ENCODE results near the gene RBBP9.
"Not testable (repeated sequence)": the region's sequence is repeated elsewhere in the genome, so short reads cannot be mapped to it uniquely, and the experiment has no call there.

The RBBP9 gene

GRCh38 chr20:18496740-18497592 lies at the start of gene RBBP9:
Gene RBBP9, minus strand, starts transcription at chr20:18497225. Its CDS starts 58 bp downstream, at chr20:18497167.
- DNase-seq, result no peak

GRCh38 chr20:18545566-18545965 lies 48.5 kb upstream of the RBBP9 start:
- no peak for DNase-seq

GRCh38 chr20:18543932-18544331 lies 46.9 kb upstream of the RBBP9 start:
- peak; percentile 92 for DNase-seq

- DNase-seq, result no peak
Observed at GRCh38 chr20:18543216-18543615, 46.2 kb upstream of the RBBP9 start.

- DNase-seq, result no peak
Observed at GRCh38 chr20:18541741-18542140, 44.7 kb upstream of the RBBP9 start.

GRCh38 chr20:18537651-18538050 lies 40.6 kb upstream of the RBBP9 start:
- DNase-seq, result no peak

- DNase-seq, result no peak
Observed at GRCh38 chr20:18533978-18534644, 37.1 kb upstream of the RBBP9 start.

- DNase-seq, result no peak
Observed at GRCh38 chr20:18533491-18533890, 36.5 kb upstream of the RBBP9 start.

GRCh38 chr20:18532626-18533025 lies 35.6 kb upstream of the RBBP9 start:
- no peak for DNase-seq

- no peak for DNase-seq
Observed at GRCh38 chr20:18529041-18529440, 32.0 kb upstream of the RBBP9 start.

GRCh38 chr20:18527836-18528235 lies 30.8 kb upstream of the RBBP9 start:
- no peak for DNase-seq

- no peak for DNase-seq
Observed at GRCh38 chr20:18527339-18527738, 30.3 kb upstream of the RBBP9 start.

- DNase-seq, result not testable (repeated sequence)
Observed at GRCh38 chr20:18526761-18527160, 29.7 kb upstream of the RBBP9 start.

GRCh38 chr20:18524646-18525045 lies 27.6 kb upstream of the RBBP9 start:
- no peak for DNase-seq

GRCh38 chr20:18523066-18523465 lies 26.0 kb upstream of the RBBP9 start:
- DNase-seq, result no peak

- DNase-seq, result not testable (repeated sequence)
Observed at GRCh38 chr20:18522066-18522465, 25.0 kb upstream of the RBBP9 start.

- no peak for DNase-seq
Observed at GRCh38 chr20:18515973-18516372, 18.9 kb upstream of the RBBP9 start.

GRCh38 chr20:18514127-18514526 lies 17.1 kb upstream of the RBBP9 start:
- DNase-seq, result no peak

- DNase-seq, result no peak
Observed at GRCh38 chr20:18513208-18513607, 16.2 kb upstream of the RBBP9 start.

GRCh38 chr20:18511571-18511970 lies 14.5 kb upstream of the RBBP9 start:
- no peak for DNase-seq

- DNase-seq, result peak; percentile 97
Observed at GRCh38 chr20:18507218-18508191, 10.5 kb upstream of the RBBP9 start, which contains the start of gene SEC23B. Gene SEC23B, plus strand, starts transcription at chr20:18507940. Its CDS starts 2,896 bp downstream, at chr20:18510836.

GRCh38 chr20:18506744-18507143 lies 9.7 kb upstream of the RBBP9 start:
- DNase-seq, result peak; percentile 20

- no peak for DNase-seq
Observed at GRCh38 chr20:18504479-18505060, 7.5 kb upstream of the RBBP9 start.
